Measurements from ENCODE around the gene SH3PXD2A.
"Not testable (repeated sequence)": the region's sequence is repeated elsewhere in the genome, so short reads cannot be mapped to it uniquely, and the experiment has no call there.

Gene SH3PXD2A

GRCh38 chr10:103732339-103733044, 122.9 kb downstream of the SH3PXD2A start:
- H3K27me3 ChIP-seq (ENCODE audit: insufficient read depth, low read length, poor library complexity) = peaks cover 7% of the 10 kb centered on the region
- TF ChIP-seq CTCF (IDR thresholded peaks at IDR 0.05; ENCODE audit: borderline replicate concordance, extremely low read depth, low read length, poor library complexity, severe bottlenecking) = no peak
- no peak for TF ChIP-seq EZH2 (IDR thresholded peaks at IDR 0.05; ENCODE audit: borderline replicate concordance, low read depth, low read length, severe bottlenecking)
- DNase-seq = no peak
- H3K9ac ChIP-seq (ENCODE audit: low read depth, low read length) = no peak overlapping the region
- H4K20me1 ChIP-seq (ENCODE audit: insufficient read depth, low read length) = no peaks in the 10 kb centered on the region; the same call in 1 of the 2 replicates
- no peak overlapping the region for H3K4me2 ChIP-seq (ENCODE audit: insufficient read depth, low read length)
- H2AFZ ChIP-seq (ENCODE audit: low read depth, low read length) = no peak overlapping the region
- H3K4me3 ChIP-seq (ENCODE audit: low read depth in 1 of 2, low read length in 2 of 2) = no peak overlapping the region
- no peak for ATAC-seq (ENCODE audit: insufficient read depth, low read depth)
- no peaks in the 10 kb centered on the region for H3K79me2 ChIP-seq (ENCODE audit: insufficient read depth, low read length)
- no peak overlapping the region for H3K27ac ChIP-seq (ENCODE audit: low read length)
- no peaks in the 10 kb centered on the region for H3K36me3 ChIP-seq (ENCODE audit: insufficient read depth, low read length)
- no peaks in the 10 kb centered on the region for H3K9me3 ChIP-seq (ENCODE audit: insufficient read depth, low read length, severe bottlenecking)
- no peaks in the 10 kb centered on the region for H3K4me1 ChIP-seq (ENCODE audit: insufficient read depth, low read length)

- DNase-seq (no peak), ATAC-seq (ENCODE audit: insufficient read depth, low read depth) (no peak)
- H3K4me1 ChIP-seq (ENCODE audit: insufficient read depth, low read length) = no peaks in the 10 kb centered on the region
- no peaks in the 10 kb centered on the region for H3K9me3 ChIP-seq (ENCODE audit: insufficient read depth, low read length, severe bottlenecking)
- no peak overlapping the region for H3K4me2 ChIP-seq (ENCODE audit: insufficient read depth, low read length)
- peaks cover 7% of the 10 kb centered on the region for H3K27me3 ChIP-seq (ENCODE audit: insufficient read depth, low read length, poor library complexity)
- H3K36me3 ChIP-seq (ENCODE audit: insufficient read depth, low read length) = no peaks in the 10 kb centered on the region
- no peak overlapping the region for H3K9ac ChIP-seq (ENCODE audit: low read depth, low read length)
- no peak overlapping the region for H3K4me3 ChIP-seq (ENCODE audit: low read depth in 1 of 2, low read length in 2 of 2)
- no peak overlapping the region for H3K27ac ChIP-seq (ENCODE audit: low read length)
- TF ChIP-seq CTCF (IDR thresholded peaks at IDR 0.05; ENCODE audit: borderline replicate concordance, extremely low read depth, low read length, poor library complexity, severe bottlenecking) (no peak), EZH2 (IDR thresholded peaks at IDR 0.05; ENCODE audit: borderline replicate concordance, low read depth, low read length, severe bottlenecking) (no peak)
- no peaks in the 10 kb centered on the region for H3K79me2 ChIP-seq (ENCODE audit: insufficient read depth, low read length)
- H4K20me1 ChIP-seq (ENCODE audit: insufficient read depth, low read length) = no peaks in the 10 kb centered on the region; the same call in 1 of the 2 replicates
- no peak overlapping the region for H2AFZ ChIP-seq (ENCODE audit: low read depth, low read length)
Observed at GRCh38 chr10:103731609-103732270, 123.6 kb downstream of the SH3PXD2A start.

GRCh38 chr10:103731026-103731425, 124.3 kb downstream of the SH3PXD2A start:
- not testable (repeated sequence) for H4K20me1 ChIP-seq (ENCODE audit: insufficient read depth, low read length); H3K4me1 ChIP-seq (ENCODE audit: insufficient read depth, low read length); H3K79me2 ChIP-seq (ENCODE audit: insufficient read depth, low read length); H3K36me3 ChIP-seq (ENCODE audit: insufficient read depth, low read length); H3K9ac ChIP-seq (ENCODE audit: low read depth, low read length); ATAC-seq (ENCODE audit: insufficient read depth, low read depth); H3K27me3 ChIP-seq (ENCODE audit: insufficient read depth, low read length, poor library complexity); DNase-seq; H3K4me2 ChIP-seq (ENCODE audit: insufficient read depth, low read length); H2AFZ ChIP-seq (ENCODE audit: low read depth, low read length); H3K4me3 ChIP-seq (ENCODE audit: low read depth in 1 of 2, low read length in 2 of 2); H3K27ac ChIP-seq (ENCODE audit: low read length); H3K9me3 ChIP-seq (ENCODE audit: insufficient read depth, low read length, severe bottlenecking)

- Histone ChIP-seq H3K4me2 (ENCODE audit: insufficient read depth, low read length) (no peak overlapping the region), H3K4me1 (ENCODE audit: insufficient read depth, low read length) (no peaks in the 10 kb centered on the region), H3K9ac (ENCODE audit: low read depth, low read length) (no peak overlapping the region), H2AFZ (ENCODE audit: low read depth, low read length) (no peak overlapping the region), H3K4me3 (ENCODE audit: low read depth in 1 of 2, low read length in 2 of 2) (no peak overlapping the region), H3K27me3 (ENCODE audit: insufficient read depth, low read length, poor library complexity) (peaks cover 7% of the 10 kb centered on the region), H4K20me1 (ENCODE audit: insufficient read depth, low read length) (no peaks in the 10 kb centered on the region), H3K27ac (ENCODE audit: low read length) (no peak overlapping the region), H3K9me3 (ENCODE audit: insufficient read depth, low read length, severe bottlenecking) (no peaks in the 10 kb centered on the region), H3K79me2 (ENCODE audit: insufficient read depth, low read length) (no peaks in the 10 kb centered on the region), H3K36me3 (ENCODE audit: insufficient read depth, low read length) (no peaks in the 10 kb centered on the region)
- TF ChIP-seq CTCF (IDR thresholded peaks at IDR 0.05; ENCODE audit: borderline replicate concordance, extremely low read depth, low read length, poor library complexity, severe bottlenecking) (no peak), EZH2 (IDR thresholded peaks at IDR 0.05; ENCODE audit: borderline replicate concordance, low read depth, low read length, severe bottlenecking) (no peak)
- DNase-seq (no peak), ATAC-seq (ENCODE audit: insufficient read depth, low read depth) (no peak)
Observed at GRCh38 chr10:103729851-103730250, 125.5 kb downstream of the SH3PXD2A start.

Measured in DND-41 (cell line).